WTC11 (cell line): ENCODE measurements around the gene LOXL1. TPM values are rescaled to one million over a fixed set of nuclear protein-coding genes. Genes with fewer than 3 reads are reported as not detected.

Source experiments
- ATAC-seq: fragments of 200-7000 bp; cut with Tn5 transposase; 2 replicates; pipeline ENCODE4 v1.10.0; 2021; ENCODE audit warnings: mild to moderate bottlenecking, moderate library complexity
- CTCF ChIA-PET: fragments of 300-600 bp; sonication (Branson Sonifier 250); formaldehyde crosslinking; loops from one replicate; lab custom pipeline; 2021; ENCODE audit warnings: antibody characterized with exemption; lab: Charles Lee
- POLR2A ChIA-PET: fragments of 350-600 bp; sonication (Branson Sonifier 250); formaldehyde crosslinking; loops from one replicate; lab custom pipeline; 2021; ENCODE audit warnings: antibody characterized with exemption; lab: Charles Lee
- DNase-seq: peaks from one replicate; pipeline ENCODE4 v3.0.0; 2021; ENCODE audit warnings: low spot score
- H3K27ac Mint-ChIP-seq: 2 replicates; pipeline ENCODE4 v1.8.0; 2021; ENCODE audit warnings: mixed read lengths
- H3K27me3 Mint-ChIP-seq: 2 replicates; pipeline ENCODE4 v1.8.0; 2021; ENCODE audit warnings: low read depth, mild to moderate bottlenecking, moderate library complexity, mixed read lengths
- H3K36me3 Mint-ChIP-seq: 2 replicates; pipeline ENCODE4 v1.8.0; 2021; ENCODE audit warnings: mixed read lengths
- H3K4me1 Mint-ChIP-seq: 2 replicates; pipeline ENCODE4 v1.8.0; 2022; ENCODE audit warnings: mixed read lengths
- H3K4me3 Mint-ChIP-seq: 2 replicates; pipeline ENCODE4 v1.8.0; 2021; ENCODE audit warnings: mild to moderate bottlenecking, moderate library complexity, mixed read lengths
- H3K9me3 Mint-ChIP-seq: 2 replicates; pipeline ENCODE4 v1.8.0; 2021; ENCODE audit warnings: mixed read lengths
- AR ChIP-seq: fragments of 250-450 bp; sonication (Bioruptor Pico); IDR thresholded peaks from 2 replicates; pipeline ENCODE4 v1.9.0; 2021; ENCODE audit warnings: mild to moderate bottlenecking
- CDX4 ChIP-seq: fragments of 250-450 bp; sonication (Bioruptor Pico); IDR thresholded peaks from 2 replicates; pipeline ENCODE4 v1.9.0; 2021; ENCODE audit warnings: moderate library complexity, mild to moderate bottlenecking, inconsistent platforms, borderline replicate concordance
- CREM ChIP-seq: sonication (generic); formaldehyde crosslinking; IDR thresholded peaks from 2 replicates; pipeline ENCODE4 v1.8.1; 2022; ENCODE audit warnings: mild to moderate bottlenecking, missing genetic modification reagents, moderate library complexity
- E2F5 ChIP-seq: sonication (generic); formaldehyde crosslinking; IDR thresholded peaks from 2 replicates; pipeline ENCODE4 v1.8.1; 2022; ENCODE audit warnings: mild to moderate bottlenecking, moderate library complexity, missing genetic modification reagents
- FOXJ3 ChIP-seq: sonication (generic); formaldehyde crosslinking; IDR thresholded peaks from 2 replicates; pipeline ENCODE4 v1.9.0; 2021; ENCODE audit warnings: missing genetic modification reagents, mild to moderate bottlenecking, borderline replicate concordance
- FOXK1 ChIP-seq: sonication (generic); formaldehyde crosslinking; IDR thresholded peaks from 2 replicates; pipeline ENCODE4 v1.8.0; 2022; ENCODE audit warnings: mild to moderate bottlenecking, moderate library complexity, missing genetic modification reagents
- FOXP4 ChIP-seq: sonication (generic); formaldehyde crosslinking; IDR thresholded peaks from 2 replicates; pipeline ENCODE4 v1.8.0; 2022; ENCODE audit warnings: mild to moderate bottlenecking, missing genetic modification reagents
- GABPB1 ChIP-seq: sonication (generic); formaldehyde crosslinking; IDR thresholded peaks from 2 replicates; pipeline ENCODE4 v1.8.1; 2023; ENCODE audit warnings: mild to moderate bottlenecking, missing genetic modification reagents
- HMGA2 ChIP-seq: fragments of 250-450 bp; sonication (Bioruptor Pico); IDR thresholded peaks from 2 replicates; pipeline ENCODE4 v1.4.0; 2021; ENCODE audit warnings: mild to moderate bottlenecking, moderate library complexity
- KAT7 ChIP-seq: sonication (generic); formaldehyde crosslinking; IDR thresholded peaks from 2 replicates; pipeline ENCODE4 v1.8.1; 2023; ENCODE audit warnings: missing genetic modification reagents, mild to moderate bottlenecking, borderline replicate concordance
- MLX ChIP-seq: sonication (generic); formaldehyde crosslinking; IDR thresholded peaks from 2 replicates; pipeline ENCODE4 v1.8.1; 2023; ENCODE audit warnings: mild to moderate bottlenecking, missing genetic modification reagents, moderate library complexity
- MYBL2 ChIP-seq: sonication (generic); formaldehyde crosslinking; IDR thresholded peaks from 2 replicates; pipeline ENCODE4 v1.8.1; 2023; ENCODE audit warnings: mild to moderate bottlenecking, moderate library complexity, missing genetic modification reagents
- NFE2L1 ChIP-seq: sonication (generic); formaldehyde crosslinking; IDR thresholded peaks from 2 replicates; pipeline ENCODE4 v1.8.1; 2023; ENCODE audit warnings: missing genetic modification reagents
- RELA ChIP-seq: sonication (generic); formaldehyde crosslinking; IDR thresholded peaks from 2 replicates; pipeline ENCODE4 v1.8.1; 2022; ENCODE audit warnings: missing genetic modification reagents, mild to moderate bottlenecking, borderline replicate concordance
- RORB ChIP-seq: fragments of 250-450 bp; sonication (Bioruptor Pico); IDR thresholded peaks from 2 replicates; pipeline ENCODE4 v1.9.0; 2021; ENCODE audit warnings: mild to moderate bottlenecking
- SOX15 ChIP-seq: fragments of 250-450 bp; sonication (Bioruptor Pico); IDR thresholded peaks from 2 replicates; pipeline ENCODE4 v1.9.0; 2021; ENCODE audit warnings: mild to moderate bottlenecking
- STAT6 ChIP-seq: sonication (generic); formaldehyde crosslinking; conservative IDR thresholded peaks from 2 replicates; pipeline ENCODE4 v1.8.1; 2023; ENCODE audit warnings: mild to moderate bottlenecking, low read depth, missing genetic modification reagents, moderate library complexity
- TCF7 ChIP-seq: sonication (generic); formaldehyde crosslinking; IDR thresholded peaks from 2 replicates; pipeline ENCODE4 v1.8.0; 2022; ENCODE audit warnings: mild to moderate bottlenecking, low read depth, missing genetic modification reagents, moderate library complexity
- TEAD1 ChIP-seq: sonication (generic); formaldehyde crosslinking; IDR thresholded peaks from 2 replicates; pipeline ENCODE4 v1.8.0; 2022; ENCODE audit warnings: mild to moderate bottlenecking, missing genetic modification reagents
- USF2 ChIP-seq: sonication (generic); formaldehyde crosslinking; IDR thresholded peaks from 2 replicates; pipeline ENCODE4 v1.8.1; 2023; ENCODE audit warnings: mild to moderate bottlenecking, missing genetic modification reagents, moderate library complexity
- ZNF263 ChIP-seq: sonication (generic); formaldehyde crosslinking; IDR thresholded peaks from 2 replicates; pipeline ENCODE4 v1.8.1; 2022; ENCODE audit warnings: low read depth, mild to moderate bottlenecking, moderate library complexity, missing genetic modification reagents
- ZNF396 ChIP-seq: fragments of 250-450 bp; sonication (Bioruptor Pico); IDR thresholded peaks from 2 replicates; pipeline ENCODE4 v1.8.0; 2021; ENCODE audit warnings: mild to moderate bottlenecking, moderate library complexity, borderline replicate concordance
- total RNA-seq: library from RNA; stranded (reverse); gene quantifications from 3 replicates; pipeline ENCODE4 v1.2.3, GENCODE V29; 2021
- TF ChIP-seq, protein P1 (sequence below): sonication (generic); formaldehyde crosslinking; IDR thresholded peaks from 2 replicates; pipeline ENCODE4 v1.8.0; 2022; ENCODE audit warnings: mild to moderate bottlenecking, missing genetic modification reagents
- TF ChIP-seq, protein P2 (sequence below): sonication (generic); formaldehyde crosslinking; IDR thresholded peaks from 2 replicates; pipeline ENCODE4 v1.8.0; 2023; ENCODE audit warnings: missing genetic modification reagents

Gene LOXL1
- total RNA-seq, 1 experiment from 2014 or later, result 10.6 TPM

DNA sequence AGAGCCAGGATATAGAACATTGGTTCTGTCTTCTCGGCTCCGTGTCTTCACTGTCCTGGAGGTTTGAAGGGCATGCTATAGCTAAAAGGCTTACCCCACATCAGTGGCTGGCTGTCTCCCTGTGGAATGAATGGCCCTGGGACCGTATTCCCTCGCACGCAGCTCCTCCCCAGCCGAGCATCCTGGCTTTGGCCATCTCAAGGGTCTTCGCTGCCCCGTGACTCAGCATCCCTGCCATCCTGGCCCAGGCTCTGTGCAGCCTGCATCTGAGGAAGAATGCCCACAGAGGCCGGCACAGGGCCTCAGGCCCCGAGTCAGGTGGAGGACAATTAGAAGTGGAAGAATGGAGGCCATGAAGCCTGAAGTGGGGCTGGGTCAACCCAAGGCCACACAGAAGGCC is 11.0 kb downstream of the LOXL1 start (continued):
- TF ChIP-seq AR (CRISPR knock-in tag), result no peak
- TF ChIP-seq GABPB1 (CRISPR knock-in tag), result no peak
- TF ChIP-seq ZNF396 (CRISPR knock-in tag), result no peak
- TF ChIP-seq RELA (CRISPR knock-in tag), result no peak
- no peak for TF ChIP-seq MYBL2 (CRISPR knock-in tag)
- TF ChIP-seq MLX (CRISPR knock-in tag), result no peak
- no peak for TF ChIP-seq E2F5 (CRISPR knock-in tag)
- TF ChIP-seq, protein P1, sequence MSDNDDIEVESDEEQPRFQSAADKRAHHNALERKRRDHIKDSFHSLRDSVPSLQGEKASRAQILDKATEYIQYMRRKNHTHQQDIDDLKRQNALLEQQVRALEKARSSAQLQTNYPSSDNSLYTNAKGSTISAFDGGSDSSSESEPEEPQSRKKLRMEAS (CRISPR knock-in tag), result no peak
- no peak for TF ChIP-seq KAT7 (CRISPR knock-in tag)
- TF ChIP-seq, protein P2, sequence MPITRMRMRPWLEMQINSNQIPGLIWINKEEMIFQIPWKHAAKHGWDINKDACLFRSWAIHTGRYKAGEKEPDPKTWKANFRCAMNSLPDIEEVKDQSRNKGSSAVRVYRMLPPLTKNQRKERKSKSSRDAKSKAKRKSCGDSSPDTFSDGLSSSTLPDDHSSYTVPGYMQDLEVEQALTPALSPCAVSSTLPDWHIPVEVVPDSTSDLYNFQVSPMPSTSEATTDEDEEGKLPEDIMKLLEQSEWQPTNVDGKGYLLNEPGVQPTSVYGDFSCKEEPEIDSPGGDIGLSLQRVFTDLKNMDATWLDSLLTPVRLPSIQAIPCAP (CRISPR knock-in tag), result no peak

GRCh38 chr15:73937726-73938125 is 11.5 kb downstream of the LOXL1 start:
- H3K4me1 Mint-ChIP-seq, result peaks cover 14% of the 10 kb centered on the region
- no peak for DNase-seq
- H3K36me3 Mint-ChIP-seq, result no peaks in the 10 kb centered on the region
- no peak for TF ChIP-seq TCF7 (CRISPR knock-in tag)
- no peak for TF ChIP-seq NFE2L1 (CRISPR knock-in tag)
- no peak for TF ChIP-seq TEAD1 (CRISPR knock-in tag)
- no peak for TF ChIP-seq SOX15 (CRISPR knock-in tag)
- TF ChIP-seq STAT6 (CRISPR knock-in tag), result no peak
- no peak for TF ChIP-seq USF2
- TF ChIP-seq FOXK1, result no peak
- TF ChIP-seq CREM (CRISPR knock-in tag), result no peak
- TF ChIP-seq HMGA2, result no peak
- TF ChIP-seq RORB, result no peak
- TF ChIP-seq CDX4 (CRISPR knock-in tag), result no peak
- no peak for TF ChIP-seq FOXJ3
- TF ChIP-seq FOXP4 (CRISPR knock-in tag), result no peak
- no peak for TF ChIP-seq ZNF263 (CRISPR knock-in tag)

More at GRCh38 chr15:73937726-73938125, 11.5 kb downstream of the LOXL1 start:
- CTCF ChIA-PET, result interaction anchor here (1.0 to 3.4 kb wide), 4 partner anchors 11 to 71 kb away, joined by 5 to 38 read pairs (median 9); partner anchors contain the start of gene LOXL1
- H3K4me3 Mint-ChIP-seq, result no peak overlapping the region
- POLR2A ChIA-PET, result no interaction called here
- no peaks in the 10 kb centered on the region for H3K9me3 Mint-ChIP-seq
- H3K27ac Mint-ChIP-seq, result no peak overlapping the region
- no peak for ATAC-seq
- no peaks in the 10 kb centered on the region for H3K27me3 Mint-ChIP-seq
